Measurements from ENCODE around the gene SBNO2.

SBNO2 gene, protein sequence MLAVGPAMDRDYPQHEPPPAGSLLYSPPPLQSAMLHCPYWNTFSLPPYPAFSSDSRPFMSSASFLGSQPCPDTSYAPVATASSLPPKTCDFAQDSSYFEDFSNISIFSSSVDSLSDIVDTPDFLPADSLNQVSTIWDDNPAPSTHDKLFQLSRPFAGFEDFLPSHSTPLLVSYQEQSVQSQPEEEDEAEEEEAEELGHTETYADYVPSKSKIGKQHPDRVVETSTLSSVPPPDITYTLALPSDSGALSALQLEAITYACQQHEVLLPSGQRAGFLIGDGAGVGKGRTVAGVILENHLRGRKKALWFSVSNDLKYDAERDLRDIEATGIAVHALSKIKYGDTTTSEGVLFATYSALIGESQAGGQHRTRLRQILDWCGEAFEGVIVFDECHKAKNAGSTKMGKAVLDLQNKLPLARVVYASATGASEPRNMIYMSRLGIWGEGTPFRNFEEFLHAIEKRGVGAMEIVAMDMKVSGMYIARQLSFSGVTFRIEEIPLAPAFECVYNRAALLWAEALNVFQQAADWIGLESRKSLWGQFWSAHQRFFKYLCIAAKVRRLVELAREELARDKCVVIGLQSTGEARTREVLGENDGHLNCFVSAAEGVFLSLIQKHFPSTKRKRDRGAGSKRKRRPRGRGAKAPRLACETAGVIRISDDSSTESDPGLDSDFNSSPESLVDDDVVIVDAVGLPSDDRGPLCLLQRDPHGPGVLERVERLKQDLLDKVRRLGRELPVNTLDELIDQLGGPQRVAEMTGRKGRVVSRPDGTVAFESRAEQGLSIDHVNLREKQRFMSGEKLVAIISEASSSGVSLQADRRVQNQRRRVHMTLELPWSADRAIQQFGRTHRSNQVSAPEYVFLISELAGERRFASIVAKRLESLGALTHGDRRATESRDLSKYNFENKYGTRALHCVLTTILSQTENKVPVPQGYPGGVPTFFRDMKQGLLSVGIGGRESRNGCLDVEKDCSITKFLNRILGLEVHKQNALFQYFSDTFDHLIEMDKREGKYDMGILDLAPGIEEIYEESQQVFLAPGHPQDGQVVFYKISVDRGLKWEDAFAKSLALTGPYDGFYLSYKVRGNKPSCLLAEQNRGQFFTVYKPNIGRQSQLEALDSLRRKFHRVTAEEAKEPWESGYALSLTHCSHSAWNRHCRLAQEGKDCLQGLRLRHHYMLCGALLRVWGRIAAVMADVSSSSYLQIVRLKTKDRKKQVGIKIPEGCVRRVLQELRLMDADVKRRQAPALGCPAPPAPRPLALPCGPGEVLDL (N-terminal part only)

DNA sequence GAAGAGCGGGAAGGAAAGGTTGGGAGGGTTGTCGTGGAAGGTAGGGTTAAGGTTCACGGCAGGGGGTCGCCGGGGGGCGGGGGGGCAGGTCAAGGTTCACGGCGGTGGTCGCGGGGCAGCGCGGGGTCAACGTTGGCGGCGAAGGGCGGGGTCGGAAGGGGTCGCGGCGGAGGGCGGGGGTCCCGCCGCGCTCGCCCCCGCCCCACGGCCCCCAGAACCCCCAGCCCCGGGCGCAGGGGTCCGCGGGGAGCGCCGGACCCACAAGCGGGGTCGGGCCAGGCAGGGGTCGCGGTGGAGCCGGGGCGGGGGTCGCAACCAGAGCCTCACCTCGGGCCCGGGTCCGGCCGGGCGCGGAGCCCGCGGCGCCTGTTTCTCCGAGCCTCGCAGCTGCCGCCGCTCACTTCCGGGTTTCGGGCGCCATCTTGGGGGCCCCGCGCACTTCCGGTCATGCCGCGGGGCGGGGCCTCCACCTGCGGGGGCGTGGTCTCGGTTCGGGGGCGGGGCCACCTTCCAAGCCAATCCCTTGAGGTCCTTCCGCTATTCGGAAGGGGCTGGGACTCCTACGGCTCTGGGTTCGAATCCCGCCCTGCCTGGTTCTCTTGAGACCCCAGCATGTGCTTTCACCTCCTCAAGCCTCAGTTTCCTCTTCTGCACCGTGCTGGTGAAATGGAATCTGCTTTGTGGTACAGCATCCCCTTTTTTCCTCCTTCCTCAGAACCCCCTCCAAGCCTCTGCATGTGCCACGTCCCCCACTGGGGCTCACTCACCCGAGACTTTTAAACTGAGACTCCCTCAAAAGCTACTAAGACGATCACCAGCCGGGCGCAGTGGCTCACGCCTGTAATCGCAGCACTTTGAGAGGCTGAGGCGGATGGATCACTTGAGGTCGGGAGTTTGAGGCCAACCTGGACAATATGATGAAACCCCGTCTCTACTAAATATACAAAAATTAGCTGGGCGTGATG, at the start of gene SBNO2:
Gene SBNO2, minus strand, starts transcription at position 424 of the 965 bp plus-strand sequence. CDS start 19,992 bp downstream, outside the sequence.
- DNase-seq (ENCODE audit: low read depth in 2 of 2), result peak; percentile 91 to 93

DNA sequence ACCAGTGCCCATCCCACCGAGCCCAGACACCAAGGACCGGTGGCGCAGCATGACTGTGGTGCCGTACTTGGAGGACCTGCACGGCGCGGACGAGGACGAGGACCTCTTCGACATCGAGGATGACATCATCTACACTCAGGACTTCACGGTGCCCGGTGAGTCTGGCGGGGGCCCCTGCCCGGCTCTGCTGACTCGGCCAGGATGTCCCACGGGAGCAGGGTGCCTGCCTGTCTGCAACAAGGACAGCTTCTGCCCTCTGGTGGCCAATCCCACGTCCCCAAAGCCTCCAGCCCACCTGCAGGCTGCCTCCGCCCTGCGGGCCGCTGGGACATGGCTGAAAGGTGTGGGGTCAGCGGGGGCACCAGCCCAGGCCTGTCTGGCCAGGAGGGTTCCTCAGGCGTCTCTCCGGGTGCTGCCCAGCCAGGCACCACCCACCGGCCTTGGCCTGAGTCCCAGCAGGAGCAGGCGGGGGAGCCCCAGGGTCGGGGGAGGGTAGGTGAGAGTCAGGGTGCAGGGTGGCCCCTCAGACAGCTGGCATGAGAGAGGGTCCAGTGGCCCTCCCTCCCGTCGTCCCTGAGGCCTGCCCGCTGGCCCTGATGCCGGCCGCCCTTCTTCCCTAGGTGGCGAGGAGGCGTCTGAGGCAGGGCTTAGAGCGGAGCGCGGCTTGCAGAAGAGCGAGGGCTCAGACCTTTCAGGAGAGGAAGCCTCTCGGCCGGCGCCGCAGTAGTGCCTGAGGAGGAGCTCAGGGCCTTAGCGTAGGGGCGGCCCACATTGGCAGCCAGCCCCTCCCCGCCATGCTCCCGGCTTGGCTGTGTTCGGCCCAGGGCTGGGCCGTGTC, 49.2 kb upstream of the SBNO2 start:
- DNase-seq (ENCODE audit: low read depth in 2 of 2), result no peak

DNA sequence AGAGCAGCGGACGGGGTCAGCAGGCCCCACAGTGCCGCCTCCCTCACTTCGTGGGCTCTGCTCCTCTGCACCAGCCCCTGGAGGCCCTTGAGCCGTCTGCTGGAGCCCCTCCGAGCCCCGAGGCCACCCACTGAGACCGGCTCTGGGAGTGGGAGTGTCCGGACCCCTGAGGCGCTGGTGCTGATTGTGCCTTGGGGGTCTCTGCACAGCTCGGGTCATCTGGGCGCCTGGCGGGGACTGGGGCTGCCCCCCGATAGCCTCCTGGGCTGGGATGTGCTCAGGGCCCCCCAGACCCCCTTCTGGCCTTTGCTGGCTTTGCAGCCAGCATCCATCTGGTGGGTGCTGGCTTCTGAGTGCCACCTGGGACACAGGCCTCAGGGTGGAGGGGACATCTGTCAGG, 48.3 kb upstream of the SBNO2 start:
- no peak for DNase-seq (ENCODE audit: low read depth in 2 of 2)

DNA sequence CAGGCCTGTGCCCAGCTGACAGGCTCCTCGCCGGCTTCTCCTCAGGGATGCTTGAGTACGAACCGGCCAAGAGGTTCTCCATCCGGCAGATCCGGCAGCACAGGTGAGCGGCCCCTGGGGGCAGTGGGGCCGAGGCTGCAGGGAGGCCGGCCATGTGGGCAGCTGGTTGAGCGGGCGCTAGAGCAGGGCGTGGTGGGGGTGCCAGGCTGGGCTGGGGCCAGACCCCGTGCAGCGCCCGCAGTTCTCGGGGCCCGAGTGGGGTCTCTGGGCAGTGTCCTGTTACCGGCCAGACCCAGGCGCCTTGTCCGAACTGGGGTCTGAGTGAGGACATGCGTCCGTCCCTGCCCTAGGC, 47.8 kb upstream of the SBNO2 start:
- no peak for DNase-seq (ENCODE audit: low read depth in 2 of 2)

DNA sequence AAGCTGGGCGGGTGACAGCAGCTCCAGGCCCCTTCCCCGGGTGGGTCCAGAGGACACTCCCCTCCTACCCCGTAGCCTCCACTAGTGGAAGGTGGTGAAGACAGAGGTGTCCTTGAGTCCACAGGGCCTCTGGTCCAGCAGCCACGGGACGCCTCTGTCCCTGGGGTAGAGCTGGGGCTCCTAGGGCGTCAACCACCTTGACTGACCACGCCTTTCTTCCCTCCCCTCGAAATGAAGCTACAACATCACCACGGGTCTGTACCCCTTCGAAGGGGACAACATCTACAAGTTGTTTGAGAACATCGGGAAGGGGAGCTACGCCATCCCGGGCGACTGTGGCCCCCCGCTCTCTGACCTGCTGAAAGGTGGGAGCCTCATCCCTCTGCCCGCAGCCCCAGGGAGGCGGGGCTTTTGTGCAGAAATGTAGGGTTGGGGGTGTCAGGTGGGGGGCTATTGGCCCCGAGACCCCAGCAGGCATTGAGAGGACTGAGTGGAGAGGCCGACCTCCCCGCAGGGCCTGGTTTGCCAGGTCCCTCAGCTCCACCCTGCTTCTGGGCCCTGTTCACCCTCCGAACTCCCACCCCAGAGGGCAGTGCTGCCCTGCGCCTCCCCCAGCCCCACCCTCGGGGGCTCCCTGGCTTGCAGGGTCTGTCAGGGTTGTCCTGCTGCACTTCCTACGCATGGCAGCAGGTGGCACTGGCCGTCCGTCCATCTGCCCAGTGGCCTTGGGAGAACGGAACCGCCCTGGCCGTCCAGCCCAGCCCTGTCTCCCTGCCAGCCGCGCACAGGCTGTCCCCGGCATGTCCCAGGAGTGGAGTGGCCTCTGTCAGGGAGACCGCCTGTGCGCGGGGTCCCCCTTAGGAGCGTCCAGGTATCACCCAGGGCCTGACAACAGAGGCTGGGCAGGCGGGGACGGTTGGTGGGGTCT, 47.2 kb upstream of the SBNO2 start:
- no peak for DNase-seq (ENCODE audit: low read depth in 2 of 2)

DNA sequence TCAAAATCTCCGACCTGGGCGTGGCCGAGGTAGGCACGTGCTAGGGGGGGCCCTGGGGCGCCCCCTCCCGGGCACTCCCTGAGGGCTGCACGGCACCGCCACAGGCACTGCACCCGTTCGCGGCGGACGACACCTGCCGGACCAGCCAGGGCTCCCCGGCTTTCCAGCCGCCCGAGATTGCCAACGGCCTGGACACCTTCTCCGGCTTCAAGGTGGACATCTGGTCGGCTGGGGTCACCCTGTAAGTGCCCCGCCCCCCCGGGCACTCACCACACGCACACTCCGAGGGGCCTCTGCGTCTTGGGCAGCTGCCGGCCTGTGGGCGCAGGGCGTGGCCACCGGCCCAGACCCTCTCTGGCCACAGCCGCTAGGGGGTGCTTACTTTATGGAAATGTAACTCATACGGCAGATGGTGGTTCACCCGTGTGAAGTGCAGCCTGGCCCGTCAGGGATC, 46.4 kb upstream of the SBNO2 start:
- no peak for DNase-seq (ENCODE audit: low read depth in 2 of 2)

DNA sequence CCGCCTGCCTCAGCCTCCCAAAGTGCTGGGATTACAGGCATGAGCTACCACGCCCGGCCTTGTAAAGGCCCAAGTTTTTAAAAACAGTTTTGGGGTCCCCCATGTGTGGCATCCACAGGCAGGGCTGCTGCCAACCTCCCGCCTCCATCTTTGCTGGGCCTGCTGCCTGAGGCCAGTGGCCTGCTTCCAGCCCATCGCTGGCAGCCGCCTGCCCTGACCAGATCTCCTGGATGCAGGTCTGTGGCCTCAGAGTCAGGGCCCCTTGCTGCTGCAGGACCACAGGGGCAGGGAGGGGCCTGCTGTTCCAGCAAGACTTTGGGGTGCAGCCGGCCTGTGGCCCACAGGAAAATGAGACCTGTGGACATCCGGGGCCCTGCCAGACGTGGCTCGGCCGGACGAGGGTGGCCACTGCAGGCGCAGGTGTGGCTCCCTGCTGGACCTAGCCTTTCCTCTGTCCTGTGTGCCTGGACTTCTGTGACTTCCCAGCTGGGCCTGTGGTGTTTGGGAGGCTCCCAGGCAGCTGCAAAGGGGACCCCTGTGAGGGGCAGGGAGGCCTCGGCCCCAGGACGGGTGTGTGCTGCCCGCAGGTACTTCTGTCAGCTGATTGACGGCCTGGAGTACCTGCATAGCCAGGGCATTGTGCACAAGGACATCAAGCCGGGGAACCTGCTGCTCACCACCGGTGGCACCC, 45.9 kb upstream of the SBNO2 start:
- no peak for DNase-seq (ENCODE audit: low read depth in 2 of 2)

DNA sequence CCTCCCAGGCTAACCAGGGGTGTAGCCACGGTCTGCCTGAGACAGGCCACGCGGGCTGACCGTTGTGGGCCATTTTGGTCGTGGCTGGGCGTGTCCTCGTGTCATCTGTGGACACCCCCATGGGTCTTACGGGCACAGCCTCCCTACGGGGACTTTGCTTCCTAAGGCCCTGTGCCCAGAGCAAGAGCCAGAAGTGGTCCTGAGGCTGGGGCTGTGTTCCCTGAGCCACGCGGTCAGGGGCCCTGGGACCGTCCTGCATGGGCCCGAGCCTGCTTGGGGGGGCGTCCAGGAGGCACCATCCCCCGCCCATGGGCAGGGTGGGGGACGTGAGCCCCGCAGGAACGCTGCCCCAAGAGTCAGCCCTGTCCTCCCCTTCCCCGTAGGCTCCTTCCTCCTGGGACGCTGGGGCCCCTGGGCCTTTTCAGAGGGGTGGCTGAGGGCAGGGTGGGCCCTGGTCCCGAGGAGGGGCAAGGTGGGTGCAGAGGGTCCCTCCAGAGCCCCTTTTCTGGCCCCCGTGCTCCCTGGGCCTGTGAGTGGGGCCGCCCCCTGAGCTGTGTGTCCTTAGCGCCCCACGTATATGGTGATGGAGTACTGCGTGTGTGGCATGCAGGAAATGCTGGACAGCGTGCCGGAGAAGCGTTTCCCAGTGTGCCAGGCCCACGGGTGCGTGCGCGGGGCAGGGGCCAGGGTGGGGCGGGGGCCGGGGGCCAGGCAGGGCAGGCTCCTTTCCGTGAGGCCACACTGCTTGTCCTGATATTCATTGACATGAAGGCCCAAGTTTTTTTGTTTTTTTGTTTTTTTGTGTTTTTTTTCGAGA, 44.9 kb upstream of the SBNO2 start:
- DNase-seq (ENCODE audit: low read depth in 2 of 2), result no peak

DNA sequence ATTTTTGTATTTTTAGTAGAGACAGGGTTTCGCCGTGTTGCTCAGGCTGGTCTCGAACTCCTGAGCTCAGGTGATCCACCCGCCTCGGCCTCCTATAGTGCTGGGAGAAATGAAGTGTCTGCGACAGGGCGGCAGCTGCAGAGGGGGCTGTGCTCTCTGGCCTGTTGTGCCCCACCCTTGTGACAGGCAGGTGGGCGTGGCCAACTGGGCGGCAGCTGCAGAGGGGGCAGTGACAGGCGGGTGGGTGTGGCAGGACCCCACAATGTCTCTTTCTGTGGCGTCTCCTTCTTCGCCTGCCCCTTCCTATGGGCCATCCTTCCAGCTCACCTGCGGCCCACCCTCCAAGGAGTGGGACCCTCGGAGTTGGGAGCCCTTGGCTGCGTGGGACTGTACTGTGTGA, 43.3 kb upstream of the SBNO2 start:
- DNase-seq (ENCODE audit: low read depth in 2 of 2), result no peak

DNA sequence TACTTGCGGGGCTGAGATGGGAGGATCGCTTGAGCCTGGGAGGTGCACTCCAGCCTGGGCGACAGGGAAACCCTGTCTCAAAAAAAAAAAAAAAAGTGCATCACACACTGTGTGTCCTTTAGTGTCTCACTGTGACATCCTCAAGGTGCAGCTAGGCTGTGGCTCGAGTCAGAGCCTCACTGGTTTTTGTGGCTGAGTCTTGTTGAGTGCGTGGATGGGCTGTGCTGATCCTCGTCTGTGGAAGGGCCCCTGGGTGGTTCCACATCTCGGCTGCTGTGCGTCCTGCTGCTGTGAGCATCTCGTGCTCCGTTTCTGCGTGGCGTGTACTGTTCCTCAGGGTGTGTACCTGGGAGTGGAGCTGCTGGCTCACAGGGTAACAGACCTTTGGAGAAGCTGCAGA, 42.7 kb upstream of the SBNO2 start:
- DNase-seq (ENCODE audit: low read depth in 2 of 2), result no peak

DNA sequence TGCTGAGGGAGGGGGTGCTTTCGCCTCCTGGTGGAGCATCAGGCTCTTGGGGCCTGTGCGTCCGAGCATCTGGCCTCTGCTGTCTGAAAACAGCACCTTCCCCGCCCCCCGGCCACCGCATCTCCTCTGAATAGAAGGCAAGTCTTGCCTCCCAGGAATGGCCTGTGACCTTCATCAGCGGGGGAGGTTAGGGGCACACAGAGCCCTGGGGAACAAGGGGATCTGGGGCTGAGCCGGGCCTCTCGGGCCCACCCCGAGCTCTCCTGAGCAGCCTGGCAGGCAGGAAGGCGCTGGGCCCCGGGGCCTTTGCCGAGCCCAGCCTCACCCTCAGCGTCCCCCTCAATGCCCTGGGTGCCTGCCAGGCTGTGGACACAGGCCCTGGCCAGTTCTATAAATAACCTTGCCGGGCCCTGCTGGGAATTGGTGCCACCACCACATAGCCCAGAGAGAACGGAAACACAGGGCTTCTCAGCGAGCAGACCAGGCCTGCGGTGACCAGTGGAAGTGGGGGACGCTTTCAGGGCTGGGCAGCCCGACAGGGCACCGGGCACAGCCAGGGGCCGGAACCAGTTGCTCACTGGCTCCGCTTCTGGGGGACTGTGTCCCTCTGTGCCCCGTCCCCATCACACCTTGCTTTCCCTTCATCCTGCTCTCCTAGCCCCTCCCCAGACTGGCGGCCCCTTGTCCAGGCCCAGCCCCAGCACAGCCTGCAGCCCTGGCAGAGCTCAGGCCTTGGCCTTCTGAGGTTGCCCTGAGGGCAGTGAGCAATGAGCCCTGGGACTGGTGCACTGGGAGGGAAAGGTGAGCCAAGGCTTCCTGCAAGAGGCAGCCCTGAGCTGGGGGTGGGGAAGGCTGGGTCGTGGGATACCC, 41.0 kb upstream of the SBNO2 start:
- DNase-seq (ENCODE audit: low read depth in 2 of 2), result no peak

DNA sequence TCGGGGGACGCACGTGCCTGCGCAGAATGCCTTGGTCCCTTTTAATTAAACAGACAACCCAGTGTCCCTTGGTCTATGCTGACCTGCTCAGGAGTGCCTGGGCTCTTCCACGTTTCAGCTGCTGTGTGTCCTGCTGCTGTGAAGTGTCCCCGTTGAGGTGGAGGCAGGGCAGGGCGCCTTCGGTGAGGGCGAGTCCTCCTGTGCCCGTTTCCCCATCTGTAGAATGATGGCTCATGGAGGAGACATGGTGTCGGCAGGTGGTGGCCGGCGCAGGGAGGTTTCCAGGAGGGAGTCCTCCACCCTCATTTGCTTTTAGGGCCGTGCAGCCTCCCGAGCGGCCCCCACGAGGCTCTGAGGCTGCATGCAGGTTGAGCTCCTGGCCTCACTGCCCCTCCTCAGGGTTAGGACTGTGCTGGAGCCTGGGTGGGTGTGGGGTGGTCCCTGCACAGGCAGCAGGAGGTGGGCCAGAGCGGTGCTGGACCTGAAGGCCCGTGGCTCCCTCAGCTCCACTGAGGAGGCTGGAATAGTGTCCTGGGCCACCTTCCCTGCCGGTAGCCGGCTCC, 40.3 kb upstream of the SBNO2 start:
- no peak for DNase-seq (ENCODE audit: low read depth in 2 of 2)

DNA sequence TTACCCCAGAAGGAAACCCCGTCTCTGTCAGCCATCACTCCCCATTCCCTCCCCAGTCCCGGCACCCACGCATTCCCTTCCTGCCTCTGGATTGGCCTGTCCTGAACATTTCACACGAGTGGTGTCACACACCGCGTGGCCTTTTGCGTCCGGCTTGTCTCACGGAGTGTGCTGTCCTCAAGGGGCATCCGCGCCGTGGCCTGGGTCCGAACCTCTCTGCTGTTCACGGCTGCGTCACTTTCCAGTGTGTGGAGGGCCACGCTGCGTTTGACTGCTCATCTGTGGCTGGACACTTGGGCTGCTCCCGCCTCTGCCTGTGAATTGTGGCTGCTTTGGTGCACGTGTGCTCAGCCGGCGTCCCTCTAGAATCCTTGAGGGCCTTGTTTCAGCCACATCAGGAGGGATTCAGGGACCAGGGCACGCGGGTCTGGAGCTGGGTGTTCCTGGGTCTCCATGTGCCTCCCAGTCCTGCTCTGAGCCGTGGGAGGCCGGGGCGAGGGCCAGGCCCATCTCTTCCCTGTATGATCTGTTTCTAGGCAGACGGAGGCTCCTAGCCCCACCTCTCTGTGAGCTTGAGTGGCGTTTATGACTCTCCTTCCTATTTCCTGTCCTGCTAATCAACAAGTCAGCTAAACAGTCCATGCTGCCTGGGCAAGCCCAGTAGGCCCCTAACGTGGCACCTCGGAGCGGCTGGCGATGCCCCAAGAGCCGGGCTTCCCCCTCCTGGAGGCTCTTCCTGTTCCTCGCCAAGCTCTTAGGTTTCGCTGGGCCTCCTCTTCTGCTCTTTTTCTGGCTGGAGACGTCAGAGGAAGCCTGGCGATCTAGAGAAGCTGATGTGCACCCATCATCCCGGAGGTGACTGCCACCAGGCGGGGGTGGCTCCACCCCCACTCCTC, 39.6 kb upstream of the SBNO2 start:
- DNase-seq (ENCODE audit: low read depth in 2 of 2), result peak in 1 of 2 donors; percentile 18

DNA sequence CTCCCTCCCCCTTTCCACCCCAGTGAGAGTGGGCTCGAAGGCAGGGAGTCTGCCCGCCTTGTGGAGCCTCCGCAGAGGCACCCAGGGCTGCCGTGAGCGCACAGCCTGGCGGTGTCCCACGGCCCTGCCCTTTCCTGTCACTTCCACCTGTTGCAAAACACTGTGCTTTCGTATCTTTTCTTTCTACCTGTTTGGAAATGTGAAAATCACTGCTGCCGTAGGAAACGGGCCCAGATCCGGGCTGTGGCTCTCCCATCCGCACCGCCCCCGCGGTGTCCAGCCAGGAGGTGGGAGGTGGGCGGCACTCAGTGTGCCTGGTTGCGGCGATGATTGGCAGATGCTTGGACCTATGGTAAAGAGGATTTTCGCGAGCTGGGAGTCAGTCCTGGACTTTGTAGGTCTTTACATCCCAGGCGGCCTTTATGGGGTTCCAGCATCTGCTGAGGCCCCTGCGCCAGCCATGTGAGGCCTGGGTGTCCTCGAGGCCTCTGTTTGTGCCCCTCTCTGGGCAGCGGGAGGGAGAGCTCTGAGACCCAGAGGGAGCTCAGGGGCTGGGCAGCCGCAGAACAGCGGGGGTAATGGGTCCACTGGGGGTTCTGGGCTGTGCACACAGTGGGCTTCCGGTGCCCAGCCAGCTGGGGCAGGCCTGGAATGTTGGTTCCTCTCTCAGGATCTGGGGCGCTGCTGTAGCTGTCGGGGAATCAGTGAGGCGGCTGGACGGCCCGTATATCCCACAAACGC, 37.6 kb upstream of the SBNO2 start:
- no peak for DNase-seq (ENCODE audit: low read depth in 2 of 2)

DNA sequence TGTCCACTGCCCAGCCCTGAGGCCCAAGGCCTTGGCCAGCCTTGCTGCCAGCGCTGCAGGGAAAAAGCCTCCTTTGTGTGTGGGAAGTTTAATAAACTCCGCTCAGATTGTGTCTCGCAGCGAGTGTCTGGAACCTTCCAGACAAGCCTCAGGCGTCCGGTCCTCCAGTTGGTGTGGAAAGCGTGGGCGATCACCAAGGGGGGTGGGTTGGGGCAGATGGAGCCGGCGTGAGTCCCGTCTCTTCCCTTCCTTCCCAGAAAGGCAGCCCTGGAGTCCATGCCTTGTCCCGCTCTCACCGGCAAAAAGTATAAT, 36.1 kb upstream of the SBNO2 start:
- no peak for DNase-seq (ENCODE audit: low read depth in 2 of 2)

Data from stimulated activated CD4-positive, alpha-beta T cell treated with anti-CD3 and anti-CD28 coated beads, Interleukin-1b, Interleukin-23, amount 100 ng/mL, for 4 hours (primary cell).